B cell (primary cell): ENCODE results near the gene OR9A2.

Source experiments
- CTCF ChIP-seq: fragments of 200-600 bp; IDR thresholded peaks from one replicate; pipeline ENCODE4 v1.8.0; 2022; ENCODE audit warnings: antibody characterized with exemption, mild to moderate bottlenecking
- EZH2 ChIP-seq: IDR thresholded peaks from 2 replicates; pipeline ENCODE4 v1.6.1; 2012; ENCODE audit warnings: borderline replicate concordance, low read depth, mild to moderate bottlenecking, moderate library complexity, low read length; ENCODE audit not compliant: insufficient read depth, poor library complexity, severe bottlenecking

- TF ChIP-seq CTCF: no peak
- TF ChIP-seq EZH2: no peak
These were observed 42.6 kb downstream of the OR9A2 start for GRCh38 chr7:142984297-142984696.
